ENCODE data around the gene ZNF184.

DNA sequence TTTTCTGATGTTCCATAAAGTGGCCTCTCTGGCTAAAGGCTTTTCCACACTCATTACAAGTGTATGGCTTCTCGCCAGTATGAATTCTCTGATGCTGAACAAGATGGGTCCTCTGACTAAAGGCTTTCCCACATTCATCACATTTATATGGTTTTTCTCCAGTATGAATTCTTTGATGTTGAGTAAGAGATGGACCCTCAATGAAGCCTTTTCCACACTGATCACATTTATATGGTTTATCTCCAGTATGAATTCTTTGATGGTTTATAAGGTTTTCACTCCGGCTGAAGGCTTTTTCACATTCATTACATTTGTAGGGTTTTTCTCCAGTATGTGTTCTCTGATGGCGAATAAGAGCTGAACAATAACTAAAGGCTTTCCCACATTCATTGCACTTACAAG lies 20.4 kb downstream of the ZNF184 start:
- TF ChIP-seq POLR2A (IDR thresholded peaks at IDR 0.05; ENCODE audit: low read depth, low read length): no peak
- TF ChIP-seq POLR2AphosphoS5 (IDR thresholded peaks at IDR 0.05; ENCODE audit: low read depth, low read length): no peak
- TF ChIP-seq TAF1 (IDR thresholded peaks at IDR 0.05; ENCODE audit: borderline replicate concordance, low read depth, low read length): no peak

All from GM12892 (cell line).